Karpas-422 (cell line): Measurements from ENCODE around the gene ARL15. TPM values are rescaled to one million over a fixed set of nuclear protein-coding genes. Genes with fewer than 3 reads are reported as not detected.

Source experiments
- DNase-seq: peaks from one replicate; pipeline ENCODE4 v3.0.0-alpha.2; 2015
- H2AFZ ChIP-seq: fragments of 200-600 bp; sonication (generic); 2 replicates; pipeline ENCODE4 v1.6.1; 2014; ENCODE audit warnings: antibody characterized with exemption, low read length, mixed read lengths
- H3K27ac ChIP-seq: fragments of 200-600 bp; sonication (generic); 2 replicates; pipeline ENCODE4 v1.5.1; 2014; ENCODE audit warnings: mild to moderate bottlenecking, low read length, moderate library complexity
- H3K27me3 ChIP-seq: fragments of 200-600 bp; sonication (generic); 2 replicates; pipeline ENCODE4 v1.6.1; 2014; ENCODE audit warnings: low read length, mixed read lengths
- H3K36me3 ChIP-seq: fragments of 200-600 bp; sonication (generic); 2 replicates; pipeline ENCODE4 v1.6.1; 2014; ENCODE audit warnings: low read length, mixed read lengths; ENCODE audit not compliant: insufficient read depth
- H3K4me1 ChIP-seq: fragments of 200-600 bp; sonication (generic); 2 replicates; pipeline ENCODE4 v1.6.1; 2014; ENCODE audit warnings: mild to moderate bottlenecking, low read length, mixed read lengths
- H3K4me2 ChIP-seq: fragments of 200-600 bp; sonication (generic); 2 replicates; pipeline ENCODE4 v1.6.1; 2014; ENCODE audit warnings: low read length, low read depth, mild to moderate bottlenecking; ENCODE audit not compliant: poor library complexity, severe bottlenecking
- H3K4me3 ChIP-seq: fragments of 200-600 bp; sonication (generic); 2 replicates; pipeline ENCODE4 v1.5.1; 2014; ENCODE audit warnings: mild to moderate bottlenecking, antibody characterized with exemption, low read length, mixed read lengths
- H3K79me2 ChIP-seq: fragments of 200-600 bp; sonication (generic); 2 replicates; pipeline ENCODE4 v1.6.1; 2014; ENCODE audit warnings: mild to moderate bottlenecking, low read length, mixed read lengths
- H3K9ac ChIP-seq: fragments of 200-600 bp; sonication (generic); 2 replicates; pipeline ENCODE4 v1.6.0; 2014; ENCODE audit warnings: low read length
- H3K9me2 ChIP-seq: fragments of 200-600 bp; sonication (generic), shearing (Covaris generic); replicated peaks from 2 replicates; pipeline ENCODE4 v1.6.0; 2014; ENCODE audit warnings: mild to moderate bottlenecking, low read length, moderate library complexity; ENCODE audit not compliant: insufficient read depth
- H3K9me3 ChIP-seq: fragments of 300-700, 200-600 bp; sonication (generic); 2 replicates; pipeline ENCODE4 v1.6.1; 2014; ENCODE audit warnings: low read length, mixed read lengths
- H4K20me1 ChIP-seq: fragments of 200-600 bp; sonication (generic); 2 replicates; pipeline ENCODE4 v1.6.1; 2014; ENCODE audit warnings: mild to moderate bottlenecking, antibody characterized with exemption, low read length, low read depth; ENCODE audit not compliant: insufficient read depth
- total RNA-seq: library from RNA; depleted of rRNA; stranded (reverse); fragments of >200 nt; shearing (Covaris generic); gene quantifications from 2 replicates; pipeline ENCODE4 v1.2.3, GENCODE V29; 2014; ENCODE audit warnings: low replicate concordance

ARL15 gene
- total RNA-seq, 1 experiment from 2014 or later, result 10.7 TPM

DNA sequence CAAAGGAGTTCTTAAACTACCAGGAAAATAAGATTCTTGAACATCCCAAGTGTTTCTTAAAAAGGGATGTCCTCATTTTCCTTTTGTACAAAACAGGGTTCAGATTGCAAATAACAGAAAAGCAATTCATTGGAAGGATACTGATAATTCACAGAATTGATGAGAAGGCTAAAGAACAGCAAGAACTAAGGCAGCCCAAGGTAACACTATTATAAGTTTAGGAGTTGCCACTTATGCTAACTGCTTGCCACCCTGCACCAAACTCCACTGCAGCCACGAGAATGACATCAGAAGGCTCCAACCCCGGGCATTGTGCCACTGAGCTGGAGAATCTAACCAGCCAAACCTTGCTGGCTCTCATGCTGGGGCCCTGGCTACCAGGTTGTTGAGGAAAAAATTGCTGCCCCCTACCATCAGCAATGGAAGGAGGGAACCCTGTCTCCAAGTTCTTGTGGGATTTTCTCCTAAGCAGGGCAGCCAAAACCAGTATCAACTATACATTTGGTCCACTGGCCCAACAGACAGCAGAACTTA lies 123.4 kb downstream of the ARL15 start:
- no peaks in the 10 kb centered on the region for H3K79me2 ChIP-seq
- H2AFZ ChIP-seq, result no peak overlapping the region
- H3K36me3 ChIP-seq, result no peaks in the 10 kb centered on the region
- no peaks in the 10 kb centered on the region for H3K9me3 ChIP-seq
- H3K4me1 ChIP-seq, result no peaks in the 10 kb centered on the region
- no peak overlapping the region for H3K4me3 ChIP-seq
- no peak overlapping the region for H3K9ac ChIP-seq
- no peaks in the 10 kb centered on the region for H3K27me3 ChIP-seq
- no peak overlapping the region for H3K27ac ChIP-seq
- no peaks in the 10 kb centered on the region for H4K20me1 ChIP-seq
- H3K4me2 ChIP-seq, result no peak overlapping the region
- no peaks in the 10 kb centered on the region for H3K9me2 ChIP-seq
- no peak for DNase-seq

DNA sequence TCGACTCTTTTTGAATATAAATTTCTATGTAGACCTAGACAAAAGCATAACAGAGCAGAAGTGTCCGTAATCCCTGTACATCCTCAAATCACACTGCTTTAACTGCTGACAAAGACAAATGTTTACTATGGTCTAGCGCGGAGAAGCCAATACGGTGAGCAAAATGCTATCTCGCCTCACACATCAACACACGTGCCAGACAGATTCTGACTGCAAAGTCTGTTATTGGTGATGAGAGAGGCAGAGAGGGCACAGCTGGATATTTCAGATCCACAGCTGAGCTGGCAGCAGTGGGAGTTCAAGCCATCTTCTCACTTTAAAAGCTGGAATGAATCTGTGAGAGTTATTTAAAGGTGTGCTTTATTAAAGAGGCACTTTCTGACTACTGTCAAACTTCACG lies 124.3 kb downstream of the ARL15 start:
- H3K9ac ChIP-seq, result no peak overlapping the region
- H3K79me2 ChIP-seq, result no peaks in the 10 kb centered on the region
- no peak overlapping the region for H3K4me2 ChIP-seq
- DNase-seq, result no peak
- H3K27ac ChIP-seq, result no peak overlapping the region
- H3K9me3 ChIP-seq, result no peaks in the 10 kb centered on the region
- H3K27me3 ChIP-seq, result no peaks in the 10 kb centered on the region
- H4K20me1 ChIP-seq, result no peaks in the 10 kb centered on the region
- no peak overlapping the region for H3K4me3 ChIP-seq
- H2AFZ ChIP-seq, result no peak overlapping the region
- H3K36me3 ChIP-seq, result no peaks in the 10 kb centered on the region
- H3K9me2 ChIP-seq, result no peaks in the 10 kb centered on the region
- H3K4me1 ChIP-seq, result no peaks in the 10 kb centered on the region

DNA sequence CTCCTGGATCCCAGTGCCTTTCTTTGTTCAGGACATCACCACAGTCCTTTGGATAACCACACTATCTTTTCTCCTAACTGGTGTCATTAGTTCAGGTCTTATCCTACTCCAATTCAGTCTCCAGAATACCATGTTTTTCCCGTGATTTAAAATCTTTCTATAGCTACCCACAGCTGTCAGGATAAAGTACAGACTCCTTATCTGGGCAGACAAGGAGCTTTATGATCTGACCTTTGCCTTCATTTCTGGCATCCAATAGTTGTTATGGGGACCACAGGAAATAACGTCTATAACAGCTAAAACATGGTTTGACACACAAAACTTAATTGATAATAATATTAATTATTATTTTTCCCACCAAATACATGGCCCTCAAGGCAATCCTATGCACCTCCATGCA lies 125.6 kb downstream of the ARL15 start:
- no peaks in the 10 kb centered on the region for H3K9me2 ChIP-seq
- H3K4me2 ChIP-seq, result no peak overlapping the region
- no peak overlapping the region for H3K9ac ChIP-seq
- no peaks in the 10 kb centered on the region for H3K79me2 ChIP-seq
- H3K36me3 ChIP-seq, result no peaks in the 10 kb centered on the region
- no peaks in the 10 kb centered on the region for H3K9me3 ChIP-seq
- H3K4me3 ChIP-seq, result no peak overlapping the region
- H3K4me1 ChIP-seq, result no peaks in the 10 kb centered on the region
- no peaks in the 10 kb centered on the region for H4K20me1 ChIP-seq
- DNase-seq, result no peak
- H3K27ac ChIP-seq, result no peak overlapping the region
- H3K27me3 ChIP-seq, result no peaks in the 10 kb centered on the region
- no peak overlapping the region for H2AFZ ChIP-seq

DNA sequence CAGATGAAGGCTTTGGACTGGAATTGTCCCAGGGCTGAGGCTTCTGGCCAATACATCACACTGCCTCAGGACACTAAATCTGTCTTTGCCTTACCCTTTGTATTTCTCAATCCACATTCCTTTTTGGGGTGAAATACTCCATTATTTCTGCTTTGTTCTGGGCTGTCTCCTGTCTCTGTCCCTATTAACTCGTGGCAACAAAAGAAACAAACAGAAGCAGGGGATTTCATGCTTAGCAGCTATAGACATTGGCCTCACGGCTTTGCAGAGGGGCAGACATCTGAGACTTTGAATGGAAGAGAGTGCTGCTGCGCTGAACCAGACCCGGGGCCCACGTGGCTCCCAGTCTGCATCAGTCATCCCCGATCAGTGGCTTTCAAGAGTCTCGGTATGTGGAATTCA lies 129.7 kb downstream of the ARL15 start:
- Histone ChIP-seq H2AFZ (no peak overlapping the region), H3K4me3 (no peak overlapping the region), H4K20me1 (no peaks in the 10 kb centered on the region), H3K79me2 (no peaks in the 10 kb centered on the region), H3K4me2 (no peak overlapping the region), H3K9me3 (no peaks in the 10 kb centered on the region), H3K9ac (no peak overlapping the region), H3K27me3 (no peaks in the 10 kb centered on the region), H3K4me1 (no peaks in the 10 kb centered on the region), H3K9me2 (no peaks in the 10 kb centered on the region), H3K27ac (no peak overlapping the region), H3K36me3 (no peaks in the 10 kb centered on the region)
- no peak for DNase-seq

DNA sequence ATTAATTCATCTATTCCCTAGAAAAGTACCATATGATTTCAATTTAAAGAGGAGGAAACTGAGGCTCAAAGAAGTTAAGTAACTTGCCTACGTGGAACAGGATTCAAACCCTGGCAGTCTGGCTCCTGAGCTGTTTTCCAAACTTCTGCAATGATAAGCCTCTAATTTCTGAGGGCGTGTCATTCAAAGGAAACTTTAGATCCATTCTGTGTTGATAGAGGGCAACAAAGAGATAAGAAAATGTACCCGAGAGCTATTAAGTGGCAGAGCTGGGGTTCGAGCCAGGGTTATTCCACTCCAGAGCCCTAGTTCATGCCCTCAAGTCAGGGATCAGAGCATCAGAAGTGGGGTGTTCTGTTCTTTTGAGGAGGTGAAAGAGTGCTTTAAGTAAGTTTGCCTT lies 131.4 kb downstream of the ARL15 start:
- Histone ChIP-seq H3K4me2 (no peak overlapping the region), H3K27ac (no peak overlapping the region), H3K9me3 (no peaks in the 10 kb centered on the region), H3K4me1 (no peaks in the 10 kb centered on the region), H3K4me3 (no peak overlapping the region), H3K79me2 (no peaks in the 10 kb centered on the region), H3K27me3 (no peaks in the 10 kb centered on the region), H3K36me3 (no peaks in the 10 kb centered on the region), H3K9me2 (no peaks in the 10 kb centered on the region), H4K20me1 (no peaks in the 10 kb centered on the region), H3K9ac (no peak overlapping the region), H2AFZ (no peak overlapping the region)
- no peak for DNase-seq

DNA sequence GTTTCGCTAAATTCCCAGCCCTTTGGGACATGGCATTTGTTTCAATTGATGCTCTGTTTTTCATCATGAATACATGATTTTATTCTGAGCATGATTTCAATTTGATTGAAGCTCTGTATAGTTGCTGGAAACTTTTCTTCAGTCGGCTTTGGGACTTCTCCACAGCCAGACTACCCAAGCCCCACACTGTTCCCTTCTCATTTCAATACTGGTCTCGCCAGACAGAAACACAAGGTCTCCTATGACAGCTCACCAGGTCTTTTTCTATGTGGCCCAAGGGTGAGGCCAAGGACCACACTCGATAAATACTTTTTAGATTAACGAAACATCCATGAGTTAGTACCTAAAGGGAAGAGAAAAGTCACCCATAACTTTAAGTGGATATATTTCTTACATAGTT lies 132.2 kb downstream of the ARL15 start:
- Histone ChIP-seq H3K9ac (no peak overlapping the region), H3K27ac (no peak overlapping the region), H3K79me2 (no peaks in the 10 kb centered on the region), H3K4me1 (no peaks in the 10 kb centered on the region), H3K4me2 (no peak overlapping the region), H3K36me3 (no peaks in the 10 kb centered on the region), H4K20me1 (no peaks in the 10 kb centered on the region), H3K9me3 (no peaks in the 10 kb centered on the region), H2AFZ (no peak overlapping the region), H3K27me3 (no peaks in the 10 kb centered on the region), H3K9me2 (no peaks in the 10 kb centered on the region), H3K4me3 (no peak overlapping the region)
- DNase-seq, result no peak

DNA sequence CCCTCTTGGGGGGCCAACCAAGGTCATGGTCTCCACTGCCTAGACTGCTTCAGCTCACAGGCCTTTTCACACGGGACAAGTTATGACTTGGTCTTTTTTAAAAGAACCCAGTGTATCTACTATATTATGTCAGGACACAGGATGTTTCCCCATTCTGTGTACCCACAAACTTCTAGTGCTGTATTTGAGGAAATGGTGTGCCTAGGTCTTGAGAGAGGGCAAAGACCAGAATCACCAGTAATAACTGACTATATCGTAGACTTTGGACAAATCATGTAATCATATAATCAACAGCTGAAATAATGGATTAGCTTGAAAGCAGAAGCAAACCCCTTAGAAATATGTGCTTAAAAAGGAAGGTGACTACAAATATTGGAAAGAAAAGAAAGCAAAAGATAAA lies 133.3 kb downstream of the ARL15 start:
- H3K9me3 ChIP-seq, result no peaks in the 10 kb centered on the region
- H3K36me3 ChIP-seq, result no peaks in the 10 kb centered on the region
- no peak overlapping the region for H3K9ac ChIP-seq
- no peaks in the 10 kb centered on the region for H3K27me3 ChIP-seq
- no peak overlapping the region for H2AFZ ChIP-seq
- no peak for DNase-seq
- no peaks in the 10 kb centered on the region for H3K79me2 ChIP-seq
- no peaks in the 10 kb centered on the region for H3K4me1 ChIP-seq
- H3K27ac ChIP-seq, result no peak overlapping the region
- H4K20me1 ChIP-seq, result no peaks in the 10 kb centered on the region
- H3K4me3 ChIP-seq, result no peak overlapping the region
- H3K4me2 ChIP-seq, result no peak overlapping the region
- H3K9me2 ChIP-seq, result no peaks in the 10 kb centered on the region

DNA sequence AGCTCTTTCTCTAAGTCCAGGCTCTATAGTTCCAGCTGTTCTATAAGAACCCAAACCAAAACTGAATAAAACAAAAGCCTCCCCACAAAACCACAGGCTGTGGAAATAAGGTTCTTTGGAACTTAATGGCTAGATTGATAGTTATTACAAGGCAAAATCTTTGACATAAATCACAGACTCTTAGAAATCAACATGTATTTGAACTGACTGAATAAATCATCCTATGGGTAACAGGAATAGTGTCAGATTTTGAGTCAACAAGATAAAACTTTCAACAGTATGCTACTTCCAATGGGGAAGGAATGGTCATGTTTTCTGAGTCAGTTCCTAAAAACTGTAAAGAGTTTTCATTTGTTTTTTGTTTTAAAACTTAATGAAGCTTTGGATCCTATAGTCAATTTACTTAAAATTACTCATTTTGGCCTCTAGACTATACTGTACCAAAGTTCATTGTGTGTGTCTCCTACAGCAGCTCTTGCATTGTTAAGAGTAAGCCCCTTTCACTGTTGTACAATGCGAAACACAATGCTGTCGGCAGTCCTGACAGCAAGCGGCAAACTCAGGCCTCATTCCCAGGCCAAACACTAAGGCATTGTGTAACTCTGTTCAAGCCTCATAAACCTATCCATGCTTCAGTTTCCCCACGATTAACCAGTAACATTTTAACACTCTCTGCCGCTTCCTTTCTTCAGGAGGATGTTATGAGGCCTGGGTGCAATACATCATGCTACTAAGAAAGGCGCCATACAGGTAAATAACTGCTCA lies 134.1 kb downstream of the ARL15 start:
- Histone ChIP-seq H3K27ac (no peak overlapping the region), H2AFZ (no peak overlapping the region), H3K4me2 (no peak overlapping the region), H3K9ac (no peak overlapping the region), H4K20me1 (no peaks in the 10 kb centered on the region), H3K4me3 (no peak overlapping the region), H3K9me2 (no peaks in the 10 kb centered on the region), H3K4me1 (no peaks in the 10 kb centered on the region), H3K9me3 (no peaks in the 10 kb centered on the region), H3K27me3 (no peaks in the 10 kb centered on the region), H3K36me3 (no peaks in the 10 kb centered on the region), H3K79me2 (no peaks in the 10 kb centered on the region)
- no peak for DNase-seq
